Large intestine (tissue), 3 donors: ENCODE results near the gene DCHS1. TPM values are rescaled to one million over a fixed set of nuclear protein-coding genes. Genes with fewer than 3 reads are reported as not detected.

Experiments
- DNase-seq, 2 donors: peaks; one replicate each; pipeline versions ENCODE4 v3.0.0 to v3.0.0-alpha.2; 2013
- H3K27ac ChIP-seq: one replicate; pipeline ENCODE4 v1.5.1; 2013; ENCODE audit warnings: low read length
- H3K27me3 ChIP-seq: 2 replicates; pipeline ENCODE4 v1.6.1; 2013; ENCODE audit warnings: low read length; ENCODE audit not compliant: control insufficient read depth, insufficient read depth
- H3K36me3 ChIP-seq: 2 replicates; pipeline ENCODE4 v1.6.1; 2013; ENCODE audit warnings: low read length; ENCODE audit not compliant: control insufficient read depth, insufficient read depth
- H3K4me1 ChIP-seq: one replicate; pipeline ENCODE4 v1.6.1; 2013; ENCODE audit warnings: low read length; ENCODE audit not compliant: control insufficient read depth, insufficient read depth
- H3K4me3 ChIP-seq: one replicate; pipeline ENCODE4 v1.5.1; 2013; ENCODE audit warnings: low read length
- H3K9me3 ChIP-seq: one replicate; pipeline ENCODE4 v1.6.1; 2013; ENCODE audit warnings: mild to moderate bottlenecking, low read depth, low read length, moderate library complexity; ENCODE audit not compliant: control insufficient read depth
- WGBS: methylation state at CpG from one replicate; pipeline ENCODE4 v1.1.5; 2013; ENCODE audit warnings: low lambda C conversion rate; ENCODE audit not compliant: insufficient coverage; 5-methylcytosine and 5-hydroxymethylcytosine counted together
- polyA plus RNA-seq: library from polyadenylated mRNA; unstranded; fragments of 120-200 nt; gene quantifications from one replicate; pipeline ENCODE4 v1.2.1, GENCODE V29; 2013

Gene DCHS1
- polyA plus RNA-seq, 1 donor: 17.1 TPM

GRCh38 chr11:6619004-6619745, 36.4 kb downstream of the DCHS1 start, which contains the start of gene TPP1:
Gene TPP1, minus strand, starts transcription at chr11:6619422. Its CDS starts 22 bp downstream, at chr11:6619400.
- no CpG with 5 or more reads among the region's 16 CpGs for WGBS
- Histone ChIP-seq H3K4me1 (peaks cover 13% of the 10 kb centered on the region), H3K9me3 (no peaks in the 10 kb centered on the region), H3K36me3 (peaks cover 42% of the 10 kb centered on the region), H3K27me3 (no peaks in the 10 kb centered on the region), H3K27ac (peak within 1 kb of the TSS; percentile 48), H3K4me3 (peak within 1 kb of the TSS; percentile 62)
- DNase-seq: peak; percentile 95

- DNase-seq: peak in 1 of 2 donors; percentile 58
- Histone ChIP-seq H3K36me3 (peaks cover 37% of the 10 kb centered on the region), H3K4me1 (peaks cover 15% of the 10 kb centered on the region), H3K4me3 (peak overlapping the region; percentile 62), H3K27ac (peak overlapping the region; percentile 48), H3K27me3 (no peaks in the 10 kb centered on the region), H3K9me3 (no peaks in the 10 kb centered on the region)
- WGBS: 11% methylated on average over 3 of the region's 15 CpGs
These were observed 37.2 kb downstream of the DCHS1 start for GRCh38 chr11:6618117-6619003.

- Histone ChIP-seq H3K36me3 (peaks cover 35% of the 10 kb centered on the region), H3K27ac (no peak overlapping the region), H3K4me1 (peaks cover 20% of the 10 kb centered on the region), H3K4me3 (peak overlapping the region; percentile 62), H3K9me3 (no peaks in the 10 kb centered on the region), H3K27me3 (no peaks in the 10 kb centered on the region)
- no CpG with 5 or more reads among the region's 5 CpGs for WGBS
- DNase-seq: no peak
These were observed 38.3 kb downstream of the DCHS1 start for GRCh38 chr11:6617315-6617781.

GRCh38 chr11:6616596-6617250, 38.9 kb downstream of the DCHS1 start:
- DNase-seq: no peak
- Histone ChIP-seq H3K27me3 (no peaks in the 10 kb centered on the region), H3K27ac (no peak overlapping the region), H3K4me1 (peaks cover 20% of the 10 kb centered on the region), H3K9me3 (no peaks in the 10 kb centered on the region), H3K36me3 (peaks cover 35% of the 10 kb centered on the region), H3K4me3 (no peak overlapping the region)
- no CpG with 5 or more reads among the region's 14 CpGs for WGBS

GRCh38 chr11:6615882-6616585, 39.6 kb downstream of the DCHS1 start:
- DNase-seq: no peak
- Histone ChIP-seq H3K36me3 (peaks cover 37% of the 10 kb centered on the region), H3K9me3 (no peaks in the 10 kb centered on the region), H3K27me3 (no peaks in the 10 kb centered on the region), H3K4me3 (no peak overlapping the region), H3K27ac (no peak overlapping the region), H3K4me1 (peaks cover 23% of the 10 kb centered on the region)
- no CpG with 5 or more reads among the region's 9 CpGs for WGBS

- no peak for DNase-seq
- Histone ChIP-seq H3K27me3 (no peaks in the 10 kb centered on the region), H3K9me3 (no peaks in the 10 kb centered on the region), H3K4me3 (no peak overlapping the region), H3K36me3 (peaks cover 47% of the 10 kb centered on the region), H3K4me1 (peaks cover 27% of the 10 kb centered on the region), H3K27ac (no peak overlapping the region)
- WGBS: no CpG with 5 or more reads among the region's 5 CpGs
These were observed 40.6 kb downstream of the DCHS1 start for GRCh38 chr11:6615046-6615445.

- H3K4me3 ChIP-seq: no peak overlapping the region
- H3K9me3 ChIP-seq: no peaks in the 10 kb centered on the region
- DNase-seq: no peak
- H3K36me3 ChIP-seq: peaks cover 53% of the 10 kb centered on the region
- no peaks in the 10 kb centered on the region for H3K27me3 ChIP-seq
- no peak overlapping the region for H3K27ac ChIP-seq
- H3K4me1 ChIP-seq: peaks cover 27% of the 10 kb centered on the region
- WGBS: no CpG with 5 or more reads among the region's 2 CpGs
These were observed 41.2 kb downstream of the DCHS1 start for GRCh38 chr11:6614446-6614845.

GRCh38 chr11:6613496-6613895, 42.1 kb downstream of the DCHS1 start:
- no peak overlapping the region for H3K4me3 ChIP-seq
- no peaks in the 10 kb centered on the region for H3K9me3 ChIP-seq
- no peaks in the 10 kb centered on the region for H3K27me3 ChIP-seq
- 100% methylated on average over 1 of the region's 3 CpGs for WGBS
- DNase-seq: no peak
- peaks cover 63% of the 10 kb centered on the region for H3K36me3 ChIP-seq
- peaks cover 29% of the 10 kb centered on the region for H3K4me1 ChIP-seq
- peak overlapping the region; percentile 90 for H3K27ac ChIP-seq

GRCh38 chr11:6612213-6613041, 43.2 kb downstream of the DCHS1 start, which contains the start of gene TAF10:
Gene TAF10, minus strand, starts transcription at chr11:6612216. Its CDS starts 27 bp downstream, at chr11:6612189.
- Histone ChIP-seq H3K4me3 (peak within 1 kb of the TSS; percentile 67), H3K27me3 (no peaks in the 10 kb centered on the region), H3K27ac (peak within 1 kb of the TSS; percentile 90), H3K4me1 (peaks cover 27% of the 10 kb centered on the region), H3K9me3 (no peaks in the 10 kb centered on the region), H3K36me3 (peaks cover 72% of the 10 kb centered on the region)
- no CpG with 5 or more reads among the region's 51 CpGs for WGBS
- DNase-seq: peak; percentile 96 to 97
